HCT116 (cell line): Measurements from ENCODE around the gene ADARB2. TPM values are rescaled to one million over a fixed set of nuclear protein-coding genes. Genes with fewer than 3 reads are reported as not detected.
A peak's percentile ranks its signal among the peaks of the same experiment; 100 is the strongest.

Experiments
- ATAC-seq: fragments of 200-7000 bp; cut with Tn5 transposase; 2 replicates; pipeline ENCODE4 v1.9.1; 2020; ENCODE audit warnings: mild to moderate bottlenecking, moderate library complexity
- BruUV-seq: library from RNA; stranded (reverse); fragments of 400-500 nt; replicated peaks from 2 replicates; lab custom pipeline; 2021; lab: Mats Ljungman, UMichigan
- CTCF ChIA-PET: fragments of 300-600 bp; sonication (Branson Sonifier 250); formaldehyde crosslinking; loops from one replicate; lab custom pipeline; 2021; ENCODE audit warnings: antibody characterized with exemption; lab: Charles Lee
- POLR2A ChIA-PET: fragments of 300-600, 350-600 bp; sonication (Branson Sonifier 250); formaldehyde crosslinking; loops from one replicate; lab custom pipeline; 2021; ENCODE audit warnings: antibody characterized with exemption; lab: Charles Lee
- RAD21 ChIA-PET, 2 experiments: fragments of 300-600 bp; sonication (Branson Sonifier 250); formaldehyde crosslinking; loops; one replicate each; lab custom pipeline; 2023; ENCODE audit warnings: low total read pairs in 2 of 2; ENCODE audit not compliant: uncharacterized antibody in 2 of 2, unreplicated experiment in 2 of 2, low non-redundant PET in 1 of 2; lab: Charles Lee
- DNase-seq: peaks from one replicate; pipeline ENCODE4 v3.0.0-alpha.2; 2010; ENCODE audit warnings: low read depth, low spot score
- H2AFZ ChIP-seq: fragments of 200-600 bp; shearing (Covaris generic), sonication (generic); 2 replicates; pipeline ENCODE4 v1.6.1; 2017; ENCODE audit warnings: low read depth, mixed run types, mixed read lengths, antibody characterized with exemption, low read length; ENCODE audit not compliant: poor library complexity, severe bottlenecking
- H3K27ac ChIP-seq: 2 replicates; pipeline ENCODE4 v1.5.1; 2012; ENCODE audit warnings: low read depth, low read length
- H3K27me3 ChIP-seq: fragments of 200-600 bp; sonication (generic); 2 replicates; pipeline ENCODE4 v1.6.1; 2016; ENCODE audit warnings: mixed run types, low read length, mixed read lengths; ENCODE audit not compliant: insufficient read depth
- H3K36me3 ChIP-seq, 2 experiments: fragments of 200-500 bp in 1 of 2; fragments of 200-600 bp in 1 of 2; sonication (Bioruptor generic) in 1 of 2; sonication (generic) in 1 of 2; 2 replicates each; pipeline versions ENCODE4 v1.5.1 to v1.6.1; 2014 to 2016; ENCODE audit warnings: low read length in 2 of 2, inconsistent platforms in 1 of 2, mixed read lengths in 1 of 2, mixed run types in 1 of 2; ENCODE audit not compliant: insufficient read depth in 2 of 2, control insufficient read depth in 1 of 2
- H3K4me1 ChIP-seq, 2 experiments: fragments of 200-600 bp in 1 of 2; sonication (generic) in 1 of 2; 2 replicates each; pipeline versions ENCODE4 v1.5.1 to v1.6.1; 2012 to 2017; ENCODE audit warnings: low read length in 2 of 2, inconsistent platforms in 1 of 2, mild to moderate bottlenecking in 1 of 2, mixed read lengths in 1 of 2, mixed run types in 1 of 2, moderate library complexity in 1 of 2; ENCODE audit not compliant: insufficient read depth in 2 of 2, control insufficient read depth in 1 of 2
- H3K4me2 ChIP-seq: fragments of 200-600 bp; sonication (generic); 2 replicates; pipeline ENCODE4 v1.6.1; 2017; ENCODE audit warnings: mixed run types, low read length, mixed read lengths
- H3K4me3 ChIP-seq, 2 experiments: fragments of 200-600 bp in 1 of 2; sonication (generic) in 1 of 2; replicated peaks in 1 of 2; 2 replicates each; pipeline ENCODE4 v1.5.1; 2011 to 2016; ENCODE audit warnings: low read length in 2 of 2, control low read depth in 1 of 2, low read depth in 1 of 2, mild to moderate bottlenecking in 1 of 2, mixed read lengths in 1 of 2, mixed run types in 1 of 2
- H3K79me2 ChIP-seq: fragments of 200-600 bp; sonication (generic); 2 replicates; pipeline ENCODE4 v1.6.1; 2017; ENCODE audit warnings: mild to moderate bottlenecking, mixed run types, low read length, moderate library complexity, mixed read lengths; ENCODE audit not compliant: insufficient read depth
- H3K9ac ChIP-seq: fragments of 200-600 bp; sonication (generic); 2 replicates; pipeline ENCODE4 v1.6.1; 2016; ENCODE audit warnings: low read length, mixed read lengths
- H3K9me2 ChIP-seq: fragments of 200-600 bp; sonication (generic), shearing (Covaris generic); 2 replicates; pipeline ENCODE4 v1.6.1; 2017; ENCODE audit warnings: mixed run types, mild to moderate bottlenecking, moderate library complexity; ENCODE audit not compliant: insufficient read depth
- H3K9me3 ChIP-seq, 2 experiments: fragments of 200-500 bp in 1 of 2; fragments of 200-600 bp in 1 of 2; sonication (Bioruptor generic) in 1 of 2; sonication (generic) in 1 of 2; 2 replicates each; pipeline ENCODE4 v1.6.1; 2014 to 2017; ENCODE audit warnings: low read length in 2 of 2, mixed read lengths in 2 of 2, inconsistent platforms in 1 of 2, low read depth in 1 of 2, mild to moderate bottlenecking in 1 of 2, mixed run types in 1 of 2, moderate library complexity in 1 of 2; ENCODE audit not compliant: control insufficient read depth in 1 of 2, insufficient read depth in 1 of 2
- H4K20me1 ChIP-seq: fragments of 200-600 bp; sonication (generic), shearing (Covaris generic); 2 replicates; pipeline ENCODE4 v1.6.1; 2017; ENCODE audit warnings: mixed run types, mild to moderate bottlenecking, moderate library complexity; ENCODE audit not compliant: insufficient read depth
- CBX3 ChIP-seq: IDR thresholded peaks from 2 replicates; pipeline ENCODE4 v1.6.1; 2012; ENCODE audit warnings: low read depth
- CEBPB ChIP-seq: IDR thresholded peaks from 2 replicates; pipeline ENCODE4 v1.6.1; 2012; ENCODE audit warnings: low read depth
- ELF1 ChIP-seq: IDR thresholded peaks from 2 replicates; pipeline ENCODE4 v1.6.1; 2012; ENCODE audit warnings: low read depth, borderline replicate concordance
- EZH2phosphoT487 ChIP-seq: fragments of 200-600 bp; IDR thresholded peaks from 2 replicates; pipeline ENCODE4 v1.6.1; 2018; ENCODE audit warnings: antibody characterized with exemption, borderline replicate concordance
- FOSL1 ChIP-seq: IDR thresholded peaks from 2 replicates; pipeline ENCODE4 v1.6.1; 2012; ENCODE audit warnings: low read depth
- JUND ChIP-seq: IDR thresholded peaks from 2 replicates; pipeline ENCODE4 v1.6.1; 2012
- SIN3A ChIP-seq: IDR thresholded peaks from 2 replicates; pipeline ENCODE4 v1.6.1; 2012; ENCODE audit warnings: low read depth
- SP1 ChIP-seq: IDR thresholded peaks from 2 replicates; pipeline ENCODE4 v1.6.1; 2012; ENCODE audit warnings: low read depth
- SRF ChIP-seq: IDR thresholded peaks from 2 replicates; pipeline ENCODE4 v1.6.1; 2012; ENCODE audit warnings: low read depth
- ZBTB33 ChIP-seq: IDR thresholded peaks from 2 replicates; pipeline ENCODE4 v1.6.1; 2011; ENCODE audit warnings: mild to moderate bottlenecking, low read length, moderate library complexity; ENCODE audit not compliant: insufficient replicate concordance; ENCODE audit errors: extremely low read depth
- ZFX ChIP-seq: fragments of 450-650 bp; IDR thresholded peaks from 2 replicates; pipeline ENCODE4 v1.6.1; 2017
- intact Hi-C: fragments of 100-400 bp; cut with micrococcal nuclease; formaldehyde crosslinking; loops from 2 replicates; pipeline ENCODE4 v1.10.0; 2022
- total RNA-seq: library from RNA; stranded (reverse); gene quantifications from one replicate; pipeline ENCODE4 v1.2.1, GENCODE V29; 2021; ENCODE audit not compliant: unreplicated experiment

ADARB2 gene
- total RNA-seq, 1 experiment from 2014 or later: not detected

GRCh38 chr10:1498746-1499358, 238.5 kb downstream of the ADARB2 start:
- no peak overlapping the region for H2AFZ ChIP-seq
- H3K4me2 ChIP-seq: no peak overlapping the region
- ChIA-PET CTCF (no interaction called here), POLR2A (no interaction called here)
- H3K27ac ChIP-seq: peak overlapping the region; percentile 67; the same call in 1 of the 2 replicates
- no peaks in the 10 kb centered on the region for H3K27me3 ChIP-seq
- H3K9ac ChIP-seq: no peak overlapping the region
- ATAC-seq: no peak
- peak; percentile 45 for DNase-seq
- peaks cover 0 to 11% of the 10 kb centered on the region in 2 experiments; a peak in 2 of 4 replicates for H3K9me3 ChIP-seq
- intact Hi-C loops: no loop called here
- BruUV-seq: no TSS peak
- no peak overlapping the region for H3K4me3 ChIP-seq
- no peaks in the 10 kb centered on the region for H3K79me2 ChIP-seq
- H3K36me3 ChIP-seq: no peaks in the 10 kb centered on the region
- TF ChIP-seq ZBTB33: no peak
- peak; percentile 54 for TF ChIP-seq CEBPB
- TF ChIP-seq EZH2phosphoT487: no peak
- 0 out of 2 replicates have a peak, but pooled peaks have one; percentile 25 for TF ChIP-seq CBX3
- no peak for TF ChIP-seq ELF1
- TF ChIP-seq ZFX: no peak
- no peak for TF ChIP-seq SIN3A
- peak; percentile 43 for TF ChIP-seq SP1
- peak; percentile 72 for TF ChIP-seq SRF
- TF ChIP-seq JUND: peak; percentile 61
- TF ChIP-seq FOSL1: peak; percentile 78
- TF ChIP-seq, all 23 proteins: peak for 6
- Histone ChIP-seq H4K20me1 (no peaks in the 10 kb centered on the region), H3K9me2 (no peaks in the 10 kb centered on the region), H3K4me1 (no peaks in the 10 kb centered on the region)
- RAD21 ChIA-PET: no interaction called here
